Right atrium auricular region (tissue), 2 donors: ENCODE data around the gene MAN2C1. TPM values are rescaled to one million over a fixed set of nuclear protein-coding genes. Genes with fewer than 3 reads are reported as not detected.

Source experiments
- DNase-seq: peaks from one replicate; pipeline ENCODE4 v3.0.0-alpha.2; 2019; ENCODE audit warnings: low spot score
- H3K27ac ChIP-seq, 2 donors: fragments of 200-600 bp; sonication (generic); 1 replicate in 1 of 2; 2 replicates in 1 of 2; pipeline ENCODE4 v1.5.1; 2016 to 2019
- H3K27me3 ChIP-seq, 2 donors: fragments of 200-600 bp; sonication (generic); one replicate each; pipeline versions ENCODE4 v1.5.1 to v1.6.0; 2017 to 2019
- H3K36me3 ChIP-seq: fragments of 200-600 bp; sonication (generic); one replicate; pipeline ENCODE4 v1.5.1; 2016
- H3K4me1 ChIP-seq, 2 donors: fragments of 200-600 bp; sonication (generic); one replicate each; pipeline versions ENCODE4 v1.5.1 to v1.6.0; 2017 to 2019
- H3K4me3 ChIP-seq, 2 donors: fragments of 200-600 bp; sonication (generic); 1 replicate in 1 of 2; 2 replicates in 1 of 2; pipeline ENCODE4 v1.5.1; 2017 to 2019; ENCODE audit warnings: mild to moderate bottlenecking in 1 of 2, moderate library complexity in 1 of 2
- H3K9me3 ChIP-seq, 2 donors: fragments of 200-600 bp; sonication (generic); one replicate each; pipeline ENCODE4 v1.5.1; 2019
- CTCF ChIP-seq, 2 donors: fragments of 200-600 bp; sonication (generic); IDR thresholded peaks; one replicate each; pipeline ENCODE4 v1.5.1; 2019; ENCODE audit warnings: antibody characterized with exemption in 2 of 2
- total RNA-seq, 2 donors: library from RNA; depleted of rRNA; stranded (reverse); fragments of >200 nt; gene quantifications; one replicate each; pipeline ENCODE4 v1.1.0, GENCODE V29; 2016

MAN2C1 gene
- total RNA-seq, 2 donors from 2014 or later: 63.2 to 81.8 TPM

GRCh38 chr15:75369897-75370581 is 1.6 kb upstream of the MAN2C1 start:
- DNase-seq: no peak
- peak overlapping the region in 1 of 2 donors; percentile 97 for H3K27ac ChIP-seq
- peaks cover 52% of the 10 kb centered on the region for H3K36me3 ChIP-seq

GRCh38 chr15:75368689-75369239 is 357 bp upstream of the MAN2C1 start:
- Histone ChIP-seq H3K27ac (peak overlapping the region; percentile 96 to 97), H3K4me1 (peaks cover 0 to 22% of the 10 kb centered on the region in 2 donors), H3K36me3 (peaks cover 55% of the 10 kb centered on the region), H3K4me3 (peak overlapping the region; percentile 71 to 90), H3K27me3 (no peaks in the 10 kb centered on the region), H3K9me3 (no peaks in the 10 kb centered on the region)
- no peak for DNase-seq
- TF ChIP-seq CTCF (IDR thresholded peaks at IDR 0.05): peak in 1 of 2 donors; percentile 23

More at GRCh38 chr15:75369897-75370581, 1.6 kb upstream of the MAN2C1 start:
- TF ChIP-seq CTCF (IDR thresholded peaks at IDR 0.05): no peak
- Histone ChIP-seq H3K27me3 (no peaks in the 10 kb centered on the region), H3K9me3 (no peaks in the 10 kb centered on the region), H3K4me1 (peaks cover 0 to 22% of the 10 kb centered on the region in 2 donors), H3K4me3 (no peak overlapping the region)

GRCh38 chr15:75367406-75367912 is 948 bp downstream of the MAN2C1 start:
- Histone ChIP-seq H3K27me3 (no peaks in the 10 kb centered on the region), H3K27ac (peak overlapping the region; percentile 96 to 97), H3K9me3 (no peaks in the 10 kb centered on the region), H3K4me1 (peaks cover 0 to 22% of the 10 kb centered on the region in 2 donors), H3K4me3 (peak overlapping the region; percentile 71 to 90), H3K36me3 (peaks cover 60% of the 10 kb centered on the region)
- no peak for TF ChIP-seq CTCF (IDR thresholded peaks at IDR 0.05)
- no peak for DNase-seq

GRCh38 chr15:75367006-75367405 is 1.4 kb downstream of the MAN2C1 start:
- H3K36me3 ChIP-seq: peaks cover 62% of the 10 kb centered on the region
- DNase-seq: no peak
- TF ChIP-seq CTCF (IDR thresholded peaks at IDR 0.05): no peak
- H3K4me3 ChIP-seq: no peak overlapping the region
- H3K27me3 ChIP-seq: no peaks in the 10 kb centered on the region
- H3K27ac ChIP-seq: peak overlapping the region in 1 of 2 donors; percentile 96
- H3K9me3 ChIP-seq: no peaks in the 10 kb centered on the region
- peaks cover 0 to 22% of the 10 kb centered on the region in 2 donors for H3K4me1 ChIP-seq

GRCh38 chr15:75366163-75366562 is 2.2 kb downstream of the MAN2C1 start:
- H3K9me3 ChIP-seq: no peaks in the 10 kb centered on the region
- H3K27ac ChIP-seq: no peak overlapping the region
- TF ChIP-seq CTCF (IDR thresholded peaks at IDR 0.05): no peak
- DNase-seq: no peak
- no peaks in the 10 kb centered on the region for H3K27me3 ChIP-seq
- H3K4me3 ChIP-seq: no peak overlapping the region
- peaks cover 0 to 22% of the 10 kb centered on the region in 2 donors for H3K4me1 ChIP-seq
- peaks cover 62% of the 10 kb centered on the region for H3K36me3 ChIP-seq
